ENCODE measurements around the gene BMI1. TPM values are rescaled to one million over a fixed set of nuclear protein-coding genes. Genes with fewer than 3 reads are reported as not detected.
A peak's percentile ranks its signal among the peaks of the same experiment; 100 is the strongest.

The BMI1 gene
- total RNA-seq, 1 experiment from 2014 or later, result 81.1 TPM

DNA sequence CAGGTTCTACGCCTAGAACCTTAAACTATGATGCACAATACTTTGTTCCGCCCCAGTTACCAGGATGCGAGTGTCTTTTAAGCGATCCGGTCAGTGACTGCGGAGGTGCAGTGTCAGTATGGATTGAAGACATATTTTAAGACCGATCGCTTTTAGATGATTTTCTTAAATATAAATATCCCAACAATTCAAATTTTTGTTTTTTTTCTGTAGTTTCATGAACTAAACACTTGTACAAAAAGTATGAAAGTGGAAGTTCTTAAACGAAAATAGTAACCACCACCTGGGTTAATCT is 3.9 kb upstream of the BMI1 start (continued):
- TF ChIP-seq RAD21 (IDR thresholded peaks at IDR 0.05; ENCODE audit: low read depth), result no peak
- no peak for TF ChIP-seq ZFX (IDR thresholded peaks at IDR 0.05)

DNA sequence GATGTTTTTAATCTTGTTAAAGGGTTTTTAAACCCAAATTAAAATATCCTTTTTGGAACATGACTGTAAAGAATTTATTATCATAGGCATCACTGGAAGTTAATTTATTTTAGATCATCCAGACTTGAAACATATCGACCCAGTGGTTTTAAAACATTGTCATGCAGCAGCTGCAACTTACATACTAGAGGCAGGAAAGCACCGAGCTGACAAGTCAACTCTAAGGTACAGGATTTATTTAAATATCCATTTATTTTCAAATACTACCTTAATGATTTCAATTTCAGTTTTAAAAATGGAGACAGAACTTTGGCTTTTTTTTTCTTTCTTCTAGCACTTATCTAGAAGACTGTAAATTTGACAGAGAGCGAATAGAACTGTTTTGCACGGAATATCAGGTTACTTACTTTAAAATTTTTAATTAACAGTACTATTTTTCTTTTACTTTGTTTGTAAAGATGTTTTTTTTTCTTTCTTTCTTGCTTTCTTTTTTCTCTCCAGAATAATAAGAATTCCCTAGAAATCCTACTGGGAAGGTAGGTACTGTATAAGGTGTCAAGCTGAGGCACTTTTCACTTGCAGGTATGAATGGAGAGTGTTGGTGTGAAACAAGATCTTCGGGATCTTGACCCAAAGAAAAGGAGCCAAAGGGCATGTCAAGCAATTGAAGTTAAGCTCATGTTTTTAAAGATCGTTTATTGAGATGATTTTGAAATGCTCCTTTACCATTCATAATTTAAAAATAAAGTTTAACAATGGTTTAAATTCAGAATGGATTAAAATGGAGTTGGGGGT is 2.9 kb upstream of the BMI1 start:
- no peak for ATAC-seq
- POLR2A ChIA-PET, result no interaction called here
- Histone ChIP-seq H3K36me3 (ENCODE audit: control insufficient read depth in 1 of 2, insufficient read depth in 2 of 2, low read length in 2 of 2) (no peaks in the 10 kb centered on the region), H2AFZ (ENCODE audit: low read depth, low read length, poor library complexity, severe bottlenecking) (no peak overlapping the region), H3K79me2 (ENCODE audit: insufficient read depth, low read length) (peaks cover 26% of the 10 kb centered on the region), H3K4me1 (ENCODE audit: control insufficient read depth in 1 of 2, insufficient read depth in 2 of 2, low read length in 2 of 2) (peaks cover 6 to 40% of the 10 kb centered on the region in 2 experiments; a peak in 3 of 4 replicates), H3K27ac (ENCODE audit: low read depth, low read length) (no peak overlapping the region), H3K9ac (ENCODE audit: low read length) (no peak overlapping the region), H3K9me3 (ENCODE audit: control insufficient read depth in 1 of 2, insufficient read depth in 1 of 2, low read depth in 1 of 2, low read length in 2 of 2) (no peaks in the 10 kb centered on the region), H4K20me1 (ENCODE audit: insufficient read depth) (peaks cover 5% of the 10 kb centered on the region; the same call in 1 of the 2 replicates), H3K9me2 (ENCODE audit: insufficient read depth) (no peaks in the 10 kb centered on the region), H3K27me3 (ENCODE audit: insufficient read depth, low read length) (peaks cover 11% of the 10 kb centered on the region), H3K4me2 (ENCODE audit: low read length) (peak overlapping the region; percentile 88; the same call in 1 of the 2 replicates), H3K4me3 (replicated peaks in 1 of 2; ENCODE audit: low read depth in 1 of 2, low read length in 2 of 2) (no peak overlapping the region)
- intact Hi-C loops (cut with micrococcal nuclease), result loop anchor here (2.0 to 5.0 kb wide), 2 partner anchors 71 to 109 kb away; no protein-coding TSS in a partner anchor
- no peak for DNase-seq (ENCODE audit: low read depth, low spot score)
- CTCF ChIA-PET, result no interaction called here
- TF ChIP-seq, protein P1, sequence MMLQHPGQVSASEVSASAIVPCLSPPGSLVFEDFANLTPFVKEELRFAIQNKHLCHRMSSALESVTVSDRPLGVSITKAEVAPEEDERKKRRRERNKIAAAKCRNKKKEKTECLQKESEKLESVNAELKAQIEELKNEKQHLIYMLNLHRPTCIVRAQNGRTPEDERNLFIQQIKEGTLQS (IDR thresholded peaks at IDR 0.05), result no peak
- TF ChIP-seq TCF7L2 (IDR thresholded peaks at IDR 0.05; ENCODE audit: borderline replicate concordance, extremely low read depth, insufficient read depth, insufficient read length) (no peak), ZNF274 (IDR thresholded peaks at IDR 0.05; ENCODE audit: low read depth, low read length) (no peak), POLR2AphosphoS5 (IDR thresholded peaks at IDR 0.05; ENCODE audit: low read depth, low read length) (no peak), POLR2A (IDR thresholded peaks at IDR 0.05; ENCODE audit: borderline replicate concordance, extremely low read depth, insufficient read depth, insufficient read length) (no peak), SRF (IDR thresholded peaks at IDR 0.05; ENCODE audit: low read depth) (no peak), CBX3 (IDR thresholded peaks at IDR 0.05; ENCODE audit: low read depth) (no peak), SIN3A (IDR thresholded peaks at IDR 0.05; ENCODE audit: low read depth) (no peak), EGR1 (IDR thresholded peaks at IDR 0.05; ENCODE audit: low read depth) (no peak), ZFX (IDR thresholded peaks at IDR 0.05) (no peak), CEBPB (IDR thresholded peaks at IDR 0.05; ENCODE audit: low read depth) (no peak), RAD21 (IDR thresholded peaks at IDR 0.05; ENCODE audit: low read depth) (no peak), ELF1 (IDR thresholded peaks at IDR 0.05; ENCODE audit: borderline replicate concordance, low read depth) (no peak), JUND (IDR thresholded peaks at IDR 0.05) (no peak)
- TF ChIP-seq, protein P2, sequence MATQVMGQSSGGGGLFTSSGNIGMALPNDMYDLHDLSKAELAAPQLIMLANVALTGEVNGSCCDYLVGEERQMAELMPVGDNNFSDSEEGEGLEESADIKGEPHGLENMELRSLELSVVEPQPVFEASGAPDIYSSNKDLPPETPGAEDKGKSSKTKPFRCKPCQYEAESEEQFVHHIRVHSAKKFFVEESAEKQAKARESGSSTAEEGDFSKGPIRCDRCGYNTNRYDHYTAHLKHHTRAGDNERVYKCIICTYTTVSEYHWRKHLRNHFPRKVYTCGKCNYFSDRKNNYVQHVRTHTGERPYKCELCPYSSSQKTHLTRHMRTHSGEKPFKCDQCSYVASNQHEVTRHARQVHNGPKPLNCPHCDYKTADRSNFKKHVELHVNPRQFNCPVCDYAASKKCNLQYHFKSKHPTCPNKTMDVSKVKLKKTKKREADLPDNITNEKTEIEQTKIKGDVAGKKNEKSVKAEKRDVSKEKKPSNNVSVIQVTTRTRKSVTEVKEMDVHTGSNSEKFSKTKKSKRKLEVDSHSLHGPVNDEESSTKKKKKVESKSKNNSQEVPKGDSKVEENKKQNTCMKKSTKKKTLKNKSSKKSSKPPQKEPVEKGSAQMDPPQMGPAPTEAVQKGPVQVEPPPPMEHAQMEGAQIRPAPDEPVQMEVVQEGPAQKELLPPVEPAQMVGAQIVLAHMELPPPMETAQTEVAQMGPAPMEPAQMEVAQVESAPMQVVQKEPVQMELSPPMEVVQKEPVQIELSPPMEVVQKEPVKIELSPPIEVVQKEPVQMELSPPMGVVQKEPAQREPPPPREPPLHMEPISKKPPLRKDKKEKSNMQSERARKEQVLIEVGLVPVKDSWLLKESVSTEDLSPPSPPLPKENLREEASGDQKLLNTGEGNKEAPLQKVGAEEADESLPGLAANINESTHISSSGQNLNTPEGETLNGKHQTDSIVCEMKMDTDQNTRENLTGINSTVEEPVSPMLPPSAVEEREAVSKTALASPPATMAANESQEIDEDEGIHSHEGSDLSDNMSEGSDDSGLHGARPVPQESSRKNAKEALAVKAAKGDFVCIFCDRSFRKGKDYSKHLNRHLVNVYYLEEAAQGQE (IDR thresholded peaks at IDR 0.05; ENCODE audit: low read depth), result no peak
- TF ChIP-seq, protein P3, sequence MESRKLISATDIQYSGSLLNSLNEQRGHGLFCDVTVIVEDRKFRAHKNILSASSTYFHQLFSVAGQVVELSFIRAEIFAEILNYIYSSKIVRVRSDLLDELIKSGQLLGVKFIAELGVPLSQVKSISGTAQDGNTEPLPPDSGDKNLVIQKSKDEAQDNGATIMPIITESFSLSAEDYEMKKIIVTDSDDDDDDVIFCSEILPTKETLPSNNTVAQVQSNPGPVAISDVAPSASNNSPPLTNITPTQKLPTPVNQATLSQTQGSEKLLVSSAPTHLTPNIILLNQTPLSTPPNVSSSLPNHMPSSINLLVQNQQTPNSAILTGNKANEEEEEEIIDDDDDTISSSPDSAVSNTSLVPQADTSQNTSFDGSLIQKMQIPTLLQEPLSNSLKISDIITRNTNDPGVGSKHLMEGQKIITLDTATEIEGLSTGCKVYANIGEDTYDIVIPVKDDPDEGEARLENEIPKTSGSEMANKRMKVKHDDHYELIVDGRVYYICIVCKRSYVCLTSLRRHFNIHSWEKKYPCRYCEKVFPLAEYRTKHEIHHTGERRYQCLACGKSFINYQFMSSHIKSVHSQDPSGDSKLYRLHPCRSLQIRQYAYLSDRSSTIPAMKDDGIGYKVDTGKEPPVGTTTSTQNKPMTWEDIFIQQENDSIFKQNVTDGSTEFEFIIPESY (IDR thresholded peaks at IDR 0.05; ENCODE audit: extremely low read depth, insufficient replicate concordance, low read length), result no peak
- RAD21 ChIA-PET (ENCODE audit: low non-redundant PET in 1 of 2, low total read pairs in 2 of 2, uncharacterized antibody in 2 of 2, unreplicated experiment in 2 of 2), result no interaction called here
- no TSS peak for BruUV-seq (replicated peaks)
